HG02943 (cell line): ENCODE measurements around the gene RNF2.

ENCODE experiments used
- ATAC-seq: cut with Tn5 transposase; IDR thresholded peaks from one replicate; pipeline ENCODE4 v1.9.1; 2021; ENCODE audit warnings: mild to moderate bottlenecking, low read depth, moderate library complexity; ENCODE audit not compliant: unreplicated experiment

The RNF2 gene

GRCh38 chr1:185087746-185088145, 42.4 kb downstream of the RNF2 start:
- no peak for ATAC-seq

- no peak for ATAC-seq
These were observed 46.1 kb downstream of the RNF2 start for GRCh38 chr1:185091480-185091879.

- ATAC-seq = no peak
These were observed 49.4 kb downstream of the RNF2 start for GRCh38 chr1:185094761-185095160.

- no peak for ATAC-seq
These were observed 51.2 kb downstream of the RNF2 start for GRCh38 chr1:185096531-185096930.

GRCh38 chr1:185104083-185104482, 58.7 kb downstream of the RNF2 start:
- ATAC-seq = no peak

GRCh38 chr1:185105121-185105520, 59.8 kb downstream of the RNF2 start:
- no peak for ATAC-seq

- no peak for ATAC-seq
These were observed 63.0 kb downstream of the RNF2 start for GRCh38 chr1:185108321-185108720.

- ATAC-seq = no peak
These were observed 64.8 kb downstream of the RNF2 start for GRCh38 chr1:185110145-185110544.

GRCh38 chr1:185111873-185112272, 66.5 kb downstream of the RNF2 start:
- ATAC-seq = no peak

- no peak for ATAC-seq
These were observed 67.0 kb downstream of the RNF2 start for GRCh38 chr1:185112356-185112755.

GRCh38 chr1:185129708-185130107, 84.3 kb downstream of the RNF2 start:
- ATAC-seq = no peak

- ATAC-seq = no peak
These were observed 87.2 kb downstream of the RNF2 start for GRCh38 chr1:185132534-185132933.

GRCh38 chr1:185137896-185138545, 92.7 kb downstream of the RNF2 start:
- ATAC-seq = no peak

- no peak for ATAC-seq
These were observed 93.9 kb downstream of the RNF2 start for GRCh38 chr1:185139246-185139645.

GRCh38 chr1:185144233-185144632, 98.9 kb downstream of the RNF2 start:
- no peak for ATAC-seq

GRCh38 chr1:185151215-185151614, 105.9 kb downstream of the RNF2 start:
- no peak for ATAC-seq
